Subcutaneous adipose tissue (tissue), 4 donors: ENCODE data around the gene EXOC6B. TPM values are rescaled to one million over a fixed set of nuclear protein-coding genes. Genes with fewer than 3 reads are reported as not detected.

Experiments used
- CTCF ChIP-seq: fragments of 450-650 bp; IDR thresholded peaks from one replicate; pipeline ENCODE4 v1.5.1; 2016; ENCODE audit warnings: low read depth, mild to moderate bottlenecking, control low read depth, antibody characterized with exemption, moderate library complexity
- total RNA-seq, 4 donors: library from RNA; depleted of rRNA; stranded (reverse); fragments of >200 nt; gene quantifications; one replicate each; pipeline ENCODE4 v1.1.0, GENCODE V29; 2016

The EXOC6B gene
- total RNA-seq, 4 donors from 2014 or later: 33.9 to 40.5 (median 38.9) TPM

DNA sequence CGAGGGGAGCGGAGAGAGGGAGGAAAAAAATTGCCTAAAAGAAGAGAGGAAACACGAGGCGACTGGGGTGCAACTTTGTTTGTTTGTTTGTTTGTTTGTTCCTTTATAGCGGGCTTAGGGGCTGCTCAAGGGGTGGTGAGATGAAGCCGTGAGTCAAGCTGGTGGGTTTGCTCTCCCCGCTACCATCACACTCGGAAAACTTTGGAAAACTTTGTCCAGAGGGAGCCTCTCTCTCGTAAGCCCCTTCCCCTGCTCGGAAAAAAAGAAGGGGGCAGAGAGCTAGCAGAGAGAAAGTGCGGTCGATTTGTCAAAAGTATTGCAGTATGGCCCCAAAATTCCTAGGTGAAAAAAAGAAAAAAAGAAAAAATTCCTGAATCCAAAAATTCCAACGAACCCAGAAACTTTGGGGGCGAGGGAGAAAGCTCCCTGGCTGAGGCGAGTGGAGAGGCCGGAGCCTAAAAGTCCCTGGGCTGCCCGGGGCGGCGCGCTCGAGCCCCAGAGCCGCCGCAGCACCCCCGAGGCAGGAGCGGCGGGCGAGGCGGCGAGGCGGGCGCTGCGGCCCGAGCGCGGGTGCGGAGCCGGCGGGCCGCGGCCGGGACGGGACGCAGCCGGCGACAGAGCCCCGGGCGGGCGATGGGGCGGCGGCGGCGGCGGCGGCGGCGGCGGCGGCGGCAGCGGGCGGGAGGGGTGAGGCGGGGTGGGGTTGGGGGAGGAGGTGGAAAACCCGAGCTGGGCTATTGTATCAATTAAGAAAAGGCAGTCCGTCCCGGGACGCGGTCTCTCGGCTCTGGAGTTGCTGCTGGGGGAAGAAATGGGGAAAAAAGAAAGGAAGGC lies 677.6 kb downstream of the EXOC6B start:
- TF ChIP-seq CTCF: no peak

DNA sequence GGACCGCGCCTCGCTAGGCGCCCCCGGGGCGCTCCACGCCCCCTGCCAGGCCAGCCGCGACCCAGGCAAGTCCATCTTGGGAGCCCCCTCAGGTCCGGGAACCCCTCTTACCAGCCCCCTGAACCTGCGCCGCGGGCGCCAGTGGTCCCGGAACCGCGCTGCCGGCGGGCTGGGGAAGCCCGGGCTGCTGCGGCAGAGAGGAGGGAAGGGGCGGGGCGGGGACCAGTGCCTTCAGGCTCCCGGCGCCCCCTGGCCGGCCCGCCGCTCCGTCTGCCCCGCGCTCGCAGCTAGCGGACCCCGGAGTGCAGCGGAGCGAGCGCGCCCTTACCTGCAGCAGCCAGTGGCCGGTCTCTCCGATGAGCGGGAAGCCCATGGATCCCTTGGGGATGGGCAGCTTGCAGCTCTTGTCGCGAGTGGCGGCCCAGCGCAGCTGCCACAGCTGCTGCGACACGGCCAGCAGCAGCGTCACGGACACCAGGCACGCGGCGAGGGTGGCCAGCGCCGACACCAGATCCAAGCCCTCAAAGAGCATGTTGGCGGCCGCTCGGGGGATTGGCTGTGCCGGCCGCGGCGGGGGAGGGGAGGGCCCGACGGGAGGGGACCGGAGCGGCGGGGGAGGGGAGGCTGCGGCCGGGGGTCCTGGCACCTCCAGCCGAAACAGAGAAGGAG lies 678.4 kb downstream of the EXOC6B start, which contains the start of gene CYP26B1:
CYP26B1 (minus strand) TSS at position 560 of the 669 bp plus-strand sequence; CDS start at position 532, 28 bp downstream.
- TF ChIP-seq CTCF: no peak

- no peak for TF ChIP-seq CTCF
Measured at GRCh38 chr2:72146347-72147302, 679.2 kb downstream of the EXOC6B start.

- no peak for TF ChIP-seq CTCF
Measured at GRCh38 chr2:72145658-72146329, 680.0 kb downstream of the EXOC6B start.

GRCh38 chr2:72145289-72145657 lies 680.6 kb downstream of the EXOC6B start:
- TF ChIP-seq CTCF: no peak

GRCh38 chr2:72144632-72145288 lies 681.1 kb downstream of the EXOC6B start:
- no peak for TF ChIP-seq CTCF
